Right atrium auricular region (tissue), 2 donors: ENCODE measurements around the gene SLC41A1. TPM values are rescaled to one million over a fixed set of nuclear protein-coding genes. Genes with fewer than 3 reads are reported as not detected.

Experiments used
- DNase-seq: peaks from one replicate; pipeline ENCODE4 v3.0.0-alpha.2; 2019; ENCODE audit warnings: low spot score
- H3K27ac ChIP-seq, 2 donors: fragments of 200-600 bp; sonication (generic); 1 replicate in 1 of 2; 2 replicates in 1 of 2; pipeline ENCODE4 v1.5.1; 2016 to 2019
- H3K27me3 ChIP-seq, 2 donors: fragments of 200-600 bp; sonication (generic); one replicate each; pipeline versions ENCODE4 v1.5.1 to v1.6.0; 2017 to 2019
- H3K36me3 ChIP-seq: fragments of 200-600 bp; sonication (generic); one replicate; pipeline ENCODE4 v1.5.1; 2016
- H3K4me1 ChIP-seq, 2 donors: fragments of 200-600 bp; sonication (generic); one replicate each; pipeline versions ENCODE4 v1.5.1 to v1.6.0; 2017 to 2019
- H3K4me3 ChIP-seq, 2 donors: fragments of 200-600 bp; sonication (generic); 1 replicate in 1 of 2; 2 replicates in 1 of 2; pipeline ENCODE4 v1.5.1; 2017 to 2019; ENCODE audit warnings: mild to moderate bottlenecking in 1 of 2, moderate library complexity in 1 of 2
- H3K9me3 ChIP-seq, 2 donors: fragments of 200-600 bp; sonication (generic); one replicate each; pipeline ENCODE4 v1.5.1; 2019
- CTCF ChIP-seq, 2 donors: fragments of 200-600 bp; sonication (generic); IDR thresholded peaks; one replicate each; pipeline ENCODE4 v1.5.1; 2019; ENCODE audit warnings: antibody characterized with exemption in 2 of 2
- total RNA-seq, 2 donors: library from RNA; depleted of rRNA; stranded (reverse); fragments of >200 nt; gene quantifications; one replicate each; pipeline ENCODE4 v1.1.0, GENCODE V29; 2016

Gene SLC41A1
- total RNA-seq, 2 donors from 2014 or later: 204 to 255 TPM

GRCh38 chr1:205770618-205771017 lies 42.4 kb downstream of the SLC41A1 start:
- no peak overlapping the region for H3K4me3 ChIP-seq
- no peak overlapping the region for H3K27ac ChIP-seq
- no peaks in the 10 kb centered on the region for H3K27me3 ChIP-seq
- H3K4me1 ChIP-seq: peaks cover 0 to 9% of the 10 kb centered on the region in 2 donors
- H3K9me3 ChIP-seq: no peaks in the 10 kb centered on the region
- DNase-seq: no peak
- peaks cover 8% of the 10 kb centered on the region for H3K36me3 ChIP-seq
- TF ChIP-seq CTCF (IDR thresholded peaks at IDR 0.05): no peak

- no peak for TF ChIP-seq CTCF (IDR thresholded peaks at IDR 0.05)
- no peak overlapping the region for H3K4me3 ChIP-seq
- peaks cover 0 to 9% of the 10 kb centered on the region in 2 donors for H3K4me1 ChIP-seq
- peaks cover 8% of the 10 kb centered on the region for H3K36me3 ChIP-seq
- H3K9me3 ChIP-seq: no peaks in the 10 kb centered on the region
- no peaks in the 10 kb centered on the region for H3K27me3 ChIP-seq
- DNase-seq: no peak
- no peak overlapping the region for H3K27ac ChIP-seq
Measured at GRCh38 chr1:205769641-205770365, 43.2 kb downstream of the SLC41A1 start.

DNA sequence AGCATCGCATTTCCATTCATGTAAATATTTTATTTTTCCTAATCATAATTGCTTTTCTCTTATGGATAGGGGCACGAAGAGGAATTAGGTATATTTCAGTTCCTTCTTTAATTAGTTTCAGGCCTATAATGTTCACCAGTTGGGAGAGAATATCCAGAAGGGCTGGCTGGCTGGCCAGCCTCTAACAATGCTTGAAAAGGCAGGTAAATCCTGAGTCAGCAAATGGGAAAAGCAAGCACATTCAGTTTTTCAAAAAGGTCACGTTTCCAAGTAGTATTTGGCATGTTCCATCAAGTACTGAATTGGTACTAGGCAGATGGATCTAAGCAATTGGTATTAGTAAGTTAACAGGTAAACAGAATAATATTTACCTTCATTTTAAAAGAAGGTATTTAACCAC lies 45.8 kb downstream of the SLC41A1 start:
- no peak for TF ChIP-seq CTCF (IDR thresholded peaks at IDR 0.05)
- Histone ChIP-seq H3K4me1 (no peaks in the 10 kb centered on the region), H3K27me3 (no peaks in the 10 kb centered on the region), H3K4me3 (no peak overlapping the region), H3K27ac (no peak overlapping the region), H3K36me3 (peaks cover 8% of the 10 kb centered on the region), H3K9me3 (no peaks in the 10 kb centered on the region)
- DNase-seq: no peak

- Histone ChIP-seq H3K9me3 (no peaks in the 10 kb centered on the region), H3K4me3 (no peak overlapping the region), H3K27ac (no peak overlapping the region), H3K36me3 (peaks cover 8% of the 10 kb centered on the region), H3K27me3 (no peaks in the 10 kb centered on the region), H3K4me1 (no peaks in the 10 kb centered on the region)
- no peak for TF ChIP-seq CTCF (IDR thresholded peaks at IDR 0.05)
- DNase-seq: no peak
Measured at GRCh38 chr1:205766570-205766969, 46.4 kb downstream of the SLC41A1 start.

- Histone ChIP-seq H3K27me3 (no peaks in the 10 kb centered on the region), H3K9me3 (no peaks in the 10 kb centered on the region), H3K4me3 (no peak overlapping the region), H3K27ac (no peak overlapping the region), H3K36me3 (peaks cover 8% of the 10 kb centered on the region), H3K4me1 (no peaks in the 10 kb centered on the region)
- no peak for TF ChIP-seq CTCF (IDR thresholded peaks at IDR 0.05)
- no peak for DNase-seq
Measured at GRCh38 chr1:205766038-205766437, 47.0 kb downstream of the SLC41A1 start.

DNA sequence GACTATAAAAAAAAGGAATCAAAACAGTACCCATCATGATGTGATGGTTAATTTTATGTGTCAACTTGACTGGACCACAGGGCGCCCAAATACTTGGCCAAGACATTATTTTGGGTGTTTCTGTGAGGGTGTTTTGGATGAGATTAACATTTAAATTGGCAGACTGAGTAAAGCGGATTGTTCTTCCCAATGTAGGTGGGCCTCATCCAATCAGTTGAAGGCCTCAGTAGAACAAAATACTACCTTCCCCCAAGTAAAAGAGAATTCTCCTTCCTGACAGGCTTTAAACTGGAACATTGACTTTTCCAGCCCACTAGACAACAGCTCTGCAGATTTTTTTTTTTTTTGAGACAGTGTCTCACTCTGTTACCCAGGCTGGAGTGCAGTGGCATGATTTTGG lies 48.4 kb downstream of the SLC41A1 start:
- no peaks in the 10 kb centered on the region for H3K9me3 ChIP-seq
- no peak for TF ChIP-seq CTCF (IDR thresholded peaks at IDR 0.05)

More for the DNA sequence above, 48.4 kb downstream of the SLC41A1 start:
- no peak for DNase-seq
- no peaks in the 10 kb centered on the region for H3K36me3 ChIP-seq
- no peaks in the 10 kb centered on the region for H3K4me1 ChIP-seq
- H3K4me3 ChIP-seq: no peak overlapping the region
- no peak overlapping the region for H3K27ac ChIP-seq
- H3K27me3 ChIP-seq: no peaks in the 10 kb centered on the region
